OCI-LY7 (cell line): ENCODE measurements around the gene TMEFF1. TPM values are rescaled to one million over a fixed set of nuclear protein-coding genes. Genes with fewer than 3 reads are reported as not detected.

Experiments
- BruUV-seq: library from RNA; stranded (reverse); fragments of 400-500 nt; replicated peaks from 2 replicates; lab custom pipeline; 2021; lab: Mats Ljungman, UMichigan
- CTCF ChIA-PET: fragments of 300-600 bp; sonication (Branson Sonifier 250); formaldehyde crosslinking; loops from one replicate; lab custom pipeline; 2022; ENCODE audit warnings: antibody characterized with exemption; ENCODE audit not compliant: unreplicated experiment; lab: Charles Lee
- POLR2A ChIA-PET: fragments of 300-600 bp; sonication (Branson Sonifier 250); formaldehyde crosslinking; loops from one replicate; lab custom pipeline; 2022; ENCODE audit warnings: antibody characterized with exemption; lab: Charles Lee
- DNase-seq: peaks from one replicate; pipeline ENCODE4 v3.0.0-alpha.2; 2015; ENCODE audit warnings: low spot score
- H2AFZ ChIP-seq: fragments of 200-600 bp; sonication (generic), shearing (Covaris generic); 2 replicates; pipeline ENCODE4 v1.6.1; 2014; ENCODE audit warnings: mild to moderate bottlenecking, antibody characterized with exemption, low read length, moderate library complexity
- H3K27ac ChIP-seq: fragments of 200-600 bp; sonication (generic); 2 replicates; pipeline ENCODE4 v1.5.1; 2014; ENCODE audit warnings: mixed run types, low read depth, mild to moderate bottlenecking, moderate library complexity, low read length, inconsistent platforms; ENCODE audit not compliant: poor library complexity, severe bottlenecking
- H3K36me3 ChIP-seq: fragments of 200-600 bp; sonication (generic); 2 replicates; pipeline ENCODE4 v1.6.1; 2014; ENCODE audit warnings: mild to moderate bottlenecking, antibody characterized with exemption, low read length, moderate library complexity, mixed read lengths; ENCODE audit not compliant: insufficient read depth
- H3K4me1 ChIP-seq: fragments of 200-600 bp; sonication (generic); 2 replicates; pipeline ENCODE4 v1.5.1; 2014; ENCODE audit warnings: mild to moderate bottlenecking, low read length; ENCODE audit not compliant: insufficient read depth, poor library complexity, severe bottlenecking
- H3K4me2 ChIP-seq: fragments of 200-600 bp; sonication (generic); 2 replicates; pipeline ENCODE4 v1.6.1; 2014; ENCODE audit warnings: mild to moderate bottlenecking, low read length
- H3K4me3 ChIP-seq: fragments of 200-600 bp; sonication (generic); 2 replicates; pipeline ENCODE4 v1.5.1; 2014; ENCODE audit warnings: mild to moderate bottlenecking, low read depth, low read length; ENCODE audit not compliant: poor library complexity, severe bottlenecking
- H3K79me2 ChIP-seq: fragments of 200-600 bp; sonication (generic); 2 replicates; pipeline ENCODE4 v1.6.1; 2016; ENCODE audit warnings: low read depth, mild to moderate bottlenecking, low read length, moderate library complexity, mixed read lengths; ENCODE audit not compliant: insufficient read depth
- H3K9me2 ChIP-seq: fragments of 200-600 bp; sonication (generic); 2 replicates; pipeline ENCODE4 v1.6.1; 2016; ENCODE audit warnings: mild to moderate bottlenecking, low read length, mixed read lengths; ENCODE audit not compliant: insufficient read depth
- H3K9me3 ChIP-seq: fragments of 200-600 bp; sonication (generic); 2 replicates; pipeline ENCODE4 v1.6.1; 2014; ENCODE audit warnings: mild to moderate bottlenecking, mixed run types, low read length, mixed read lengths
- H4K20me1 ChIP-seq: fragments of 200-600 bp; sonication (generic); 2 replicates; pipeline ENCODE4 v1.6.1; 2014; ENCODE audit warnings: mild to moderate bottlenecking, antibody characterized with exemption, low read length, moderate library complexity, mixed read lengths; ENCODE audit not compliant: insufficient read depth
- CTCF ChIP-seq: fragments of 200-600 bp; sonication (generic); conservative IDR thresholded peaks from 2 replicates; pipeline ENCODE4 v1.5.1; 2014; ENCODE audit warnings: mild to moderate bottlenecking, antibody characterized with exemption, low read length, moderate library complexity, mixed read lengths
- EZH2phosphoT487 ChIP-seq: fragments of 200-600 bp; sonication (generic); IDR thresholded peaks from 2 replicates; pipeline ENCODE4 v1.6.1; 2018; ENCODE audit warnings: low read depth, borderline replicate concordance, mild to moderate bottlenecking, mixed run types, antibody characterized with exemption, low read length, moderate library complexity, mixed read lengths
- intact Hi-C: fragments of 100-400 bp; cut with micrococcal nuclease; formaldehyde crosslinking; loops from one replicate; pipeline ENCODE4 v1.10.0; 2022; ENCODE audit not compliant: unreplicated experiment
- total RNA-seq, 2 experiments: library from RNA; depleted of rRNA in 1 of 2; stranded (reverse); fragments of >200 nt in 1 of 2; shearing (Covaris generic) in 1 of 2; gene quantifications; 2 replicates each; pipeline ENCODE4 v1.2.3, GENCODE V29; 2014 to 2022

Gene TMEFF1
- total RNA-seq, 2 experiments from 2014 or later, result 3.6 to 4.7 TPM

- no peak for TF ChIP-seq EZH2phosphoT487
- no peak for TF ChIP-seq CTCF
- Histone ChIP-seq H3K4me1 (no peaks in the 10 kb centered on the region), H4K20me1 (no peaks in the 10 kb centered on the region), H3K36me3 (peaks cover 59% of the 10 kb centered on the region), H2AFZ (no peak overlapping the region), H3K9me2 (no peaks in the 10 kb centered on the region), H3K4me3 (no peak overlapping the region), H3K79me2 (no peaks in the 10 kb centered on the region), H3K9me3 (peaks cover 7% of the 10 kb centered on the region; the same call in 1 of the 2 replicates), H3K4me2 (no peak overlapping the region), H3K27ac (no peak overlapping the region)
- DNase-seq, result no peak
- CTCF ChIA-PET, result no interaction called here
- BruUV-seq, result no TSS peak
- POLR2A ChIA-PET, result no interaction called here
- intact Hi-C loops, result no loop called here
Observed at GRCh38 chr9:100448266-100448665, 24.7 kb upstream of the TMEFF1 start.

- ChIA-PET POLR2A (interaction anchor here (1.2 kb wide), 1 partner anchor 12 kb away, joined by 4 read pairs; no protein-coding TSS in a partner anchor), CTCF (interaction anchor here (0.5 kb wide), 1 partner anchor 24 kb away, joined by 4 read pairs; the partner anchor contains the start of gene TMEFF1)
- H3K27ac ChIP-seq, result no peak overlapping the region
- H4K20me1 ChIP-seq, result no peaks in the 10 kb centered on the region
- no peak overlapping the region for H3K4me3 ChIP-seq
- H3K79me2 ChIP-seq, result no peaks in the 10 kb centered on the region
- no peak for DNase-seq
- intact Hi-C loops, result no loop called here
- H3K4me2 ChIP-seq, result no peak overlapping the region
- H3K9me3 ChIP-seq, result peaks cover 8% of the 10 kb centered on the region; the same call in 1 of the 2 replicates
- TF ChIP-seq CTCF (no peak), EZH2phosphoT487 (no peak)
- BruUV-seq, result no TSS peak
- no peaks in the 10 kb centered on the region for H3K4me1 ChIP-seq
- H3K36me3 ChIP-seq, result peaks cover 54% of the 10 kb centered on the region
- H3K9me2 ChIP-seq, result no peaks in the 10 kb centered on the region
- H2AFZ ChIP-seq, result no peak overlapping the region
Observed at GRCh38 chr9:100449420-100449819, 23.5 kb upstream of the TMEFF1 start.

GRCh38 chr9:100452894-100453293 lies 20.1 kb upstream of the TMEFF1 start:
- Histone ChIP-seq H2AFZ (no peak overlapping the region), H3K9me3 (peaks cover 8% of the 10 kb centered on the region; the same call in 1 of the 2 replicates), H3K4me2 (no peak overlapping the region), H3K4me3 (no peak overlapping the region), H3K4me1 (no peaks in the 10 kb centered on the region), H3K27ac (no peak overlapping the region), H3K36me3 (peaks cover 29% of the 10 kb centered on the region), H3K79me2 (no peaks in the 10 kb centered on the region), H3K9me2 (no peaks in the 10 kb centered on the region), H4K20me1 (no peaks in the 10 kb centered on the region)
- ChIA-PET CTCF (no interaction called here), POLR2A (interaction anchor here (1.1 kb wide), 1 partner anchor 9 kb away, joined by 3 read pairs; no protein-coding TSS in a partner anchor)
- no TSS peak for BruUV-seq
- TF ChIP-seq EZH2phosphoT487 (no peak), CTCF (no peak)
- no peak for DNase-seq
- intact Hi-C loops, result no loop called here
